OCI-LY1 (cell line): ENCODE data around the gene HDAC10.
A peak's percentile ranks its signal among the peaks of the same experiment; 100 is the strongest.

Source experiments
- H2AFZ ChIP-seq: fragments of 200-600 bp; sonication (generic), shearing (Covaris generic); 2 replicates; pipeline ENCODE4 v1.6.0; 2014; ENCODE audit warnings: antibody characterized with exemption, mild to moderate bottlenecking, low read length
- H3F3A ChIP-seq: fragments of 200-600 bp; sonication (generic), shearing (Covaris generic); 2 replicates; pipeline ENCODE4 v1.6.0; 2014; ENCODE audit warnings: mild to moderate bottlenecking, antibody characterized with exemption, low read length, moderate library complexity; ENCODE audit not compliant: insufficient read depth
- H3K27ac ChIP-seq: fragments of 200-600 bp; sonication (generic); 2 replicates; pipeline ENCODE4 v1.5.1; 2014; ENCODE audit warnings: low read length, mixed run types, mild to moderate bottlenecking, low read depth; ENCODE audit not compliant: poor library complexity, severe bottlenecking
- H3K27me3 ChIP-seq: fragments of 200-600 bp; sonication (generic); 2 replicates; pipeline ENCODE4 v1.6.0; 2014; ENCODE audit warnings: antibody characterized with exemption, mild to moderate bottlenecking, low read length, moderate library complexity; ENCODE audit not compliant: insufficient read depth
- H3K36me3 ChIP-seq: fragments of 200-600 bp; sonication (generic); 2 replicates; pipeline ENCODE4 v1.6.1; 2014; ENCODE audit warnings: mild to moderate bottlenecking, antibody characterized with exemption, low read length, moderate library complexity, mixed read lengths; ENCODE audit not compliant: insufficient read depth
- H3K4me1 ChIP-seq: fragments of 200-600 bp; sonication (generic); 2 replicates; pipeline ENCODE4 v1.5.1; 2014; ENCODE audit warnings: mild to moderate bottlenecking, low read length, moderate library complexity; ENCODE audit not compliant: insufficient read depth, severe bottlenecking
- H3K4me2 ChIP-seq: fragments of 200-600 bp; sonication (generic), shearing (Covaris generic); 2 replicates; pipeline ENCODE4 v1.6.1; 2014; ENCODE audit warnings: low read length
- H3K4me3 ChIP-seq: fragments of 200-600 bp; sonication (generic); 2 replicates; pipeline ENCODE4 v1.5.1; 2014; ENCODE audit warnings: low read length, low read depth, mild to moderate bottlenecking, mixed read lengths; ENCODE audit not compliant: poor library complexity, severe bottlenecking
- H3K79me2 ChIP-seq: fragments of 200-600 bp; shearing (Covaris generic); 2 replicates; pipeline ENCODE4 v1.6.1; 2016; ENCODE audit warnings: mixed run types, low read length, mixed read lengths; ENCODE audit not compliant: insufficient read depth
- H3K9ac ChIP-seq: fragments of 200-600 bp; sonication (generic), shearing (Covaris generic); 2 replicates; pipeline ENCODE4 v1.6.1; 2014; ENCODE audit warnings: mild to moderate bottlenecking, low read length, mixed read lengths
- H3K9me2 ChIP-seq: fragments of 200-600 bp; sonication (generic), shearing (Covaris generic); 2 replicates; pipeline ENCODE4 v1.6.1; 2014; ENCODE audit warnings: low read depth, mild to moderate bottlenecking, low read length, mixed read lengths
- H3K9me3 ChIP-seq: fragments of 200-600 bp; shearing (Covaris generic); 2 replicates; pipeline ENCODE4 v1.6.1; 2014; ENCODE audit warnings: low read length, mixed read lengths
- H4K20me1 ChIP-seq: fragments of 200-600 bp; sonication (generic), shearing (Covaris generic); 2 replicates; pipeline ENCODE4 v1.6.0; 2016; ENCODE audit warnings: mild to moderate bottlenecking, low read length; ENCODE audit not compliant: insufficient read depth
- EZH2 ChIP-seq: fragments of 200-600 bp; sonication (generic), shearing (Covaris generic); IDR thresholded peaks from 2 replicates; pipeline ENCODE4 v1.8.0; 2017; ENCODE audit warnings: borderline replicate concordance, mixed run types, mild to moderate bottlenecking, antibody characterized with exemption, low read length, moderate library complexity, mixed read lengths
- TF ChIP-seq, protein P1 (sequence below): fragments of 200-600 bp; sonication (generic), shearing (Covaris generic); IDR thresholded peaks from 2 replicates; pipeline ENCODE4 v1.5.1; 2017; ENCODE audit warnings: mild to moderate bottlenecking, antibody characterized with exemption, low read length, moderate library complexity, mixed read lengths

The HDAC10 gene

GRCh38 chr22:50252082-50253045, 1.3 kb upstream of the HDAC10 start:
- Histone ChIP-seq H3K4me1 (peaks cover 37% of the 10 kb centered on the region), H3K9me3 (no peaks in the 10 kb centered on the region), H3K9me2 (no peaks in the 10 kb centered on the region), H3K27me3 (no peaks in the 10 kb centered on the region), H3K4me3 (no peak overlapping the region), H2AFZ (no peak overlapping the region), H3K9ac (no peak overlapping the region; the same call in 1 of the 2 replicates), H4K20me1 (no peaks in the 10 kb centered on the region), H3K36me3 (peaks cover 42% of the 10 kb centered on the region), H3F3A (peaks cover 7% of the 10 kb centered on the region; the same call in 1 of the 2 replicates), H3K4me2 (no peak overlapping the region), H3K79me2 (no peaks in the 10 kb centered on the region), H3K27ac (peak overlapping the region; percentile 39)
- no peak for TF ChIP-seq EZH2
- TF ChIP-seq, protein P1, sequence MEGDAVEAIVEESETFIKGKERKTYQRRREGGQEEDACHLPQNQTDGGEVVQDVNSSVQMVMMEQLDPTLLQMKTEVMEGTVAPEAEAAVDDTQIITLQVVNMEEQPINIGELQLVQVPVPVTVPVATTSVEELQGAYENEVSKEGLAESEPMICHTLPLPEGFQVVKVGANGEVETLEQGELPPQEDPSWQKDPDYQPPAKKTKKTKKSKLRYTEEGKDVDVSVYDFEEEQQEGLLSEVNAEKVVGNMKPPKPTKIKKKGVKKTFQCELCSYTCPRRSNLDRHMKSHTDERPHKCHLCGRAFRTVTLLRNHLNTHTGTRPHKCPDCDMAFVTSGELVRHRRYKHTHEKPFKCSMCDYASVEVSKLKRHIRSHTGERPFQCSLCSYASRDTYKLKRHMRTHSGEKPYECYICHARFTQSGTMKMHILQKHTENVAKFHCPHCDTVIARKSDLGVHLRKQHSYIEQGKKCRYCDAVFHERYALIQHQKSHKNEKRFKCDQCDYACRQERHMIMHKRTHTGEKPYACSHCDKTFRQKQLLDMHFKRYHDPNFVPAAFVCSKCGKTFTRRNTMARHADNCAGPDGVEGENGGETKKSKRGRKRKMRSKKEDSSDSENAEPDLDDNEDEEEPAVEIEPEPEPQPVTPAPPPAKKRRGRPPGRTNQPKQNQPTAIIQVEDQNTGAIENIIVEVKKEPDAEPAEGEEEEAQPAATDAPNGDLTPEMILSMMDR: peak; percentile 68

DNA sequence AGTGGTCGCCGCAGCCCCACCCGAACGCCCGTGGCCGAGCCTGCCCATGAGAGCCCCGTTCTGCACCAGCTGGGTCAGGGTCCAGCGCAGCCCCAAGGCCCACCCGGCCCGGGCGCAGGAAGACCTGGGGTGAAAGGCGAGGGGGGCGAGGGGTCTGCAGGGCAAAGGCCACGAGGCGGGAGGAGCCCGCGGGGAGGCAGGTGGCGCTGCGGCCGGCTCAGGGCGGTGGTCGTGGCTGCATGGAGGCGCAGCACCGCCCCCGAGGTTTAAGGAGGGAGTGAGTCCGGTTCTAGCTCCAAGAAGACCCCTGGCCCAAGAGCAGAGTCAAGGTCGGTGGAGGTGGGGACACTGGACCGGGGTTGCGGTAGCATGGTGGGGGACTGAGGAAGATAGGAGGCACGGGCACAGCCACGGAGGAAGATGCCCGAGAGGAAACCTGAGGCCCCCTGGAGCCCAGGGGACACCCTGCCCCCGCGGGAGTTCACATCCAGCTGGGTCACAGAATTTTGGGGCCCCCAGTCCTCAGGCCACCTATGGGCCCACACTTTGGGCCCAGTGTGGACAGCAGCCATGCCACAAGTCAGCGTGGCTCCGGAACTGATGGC, 514 bp upstream of the HDAC10 start:
- TF ChIP-seq EZH2: no peak
- TF ChIP-seq, protein P1: no peak
- peak overlapping the region; percentile 35; the same call in 1 of the 2 replicates for H3K9ac ChIP-seq
- H3F3A ChIP-seq: peaks cover 7% of the 10 kb centered on the region; the same call in 1 of the 2 replicates
- peak overlapping the region; percentile 39 for H3K27ac ChIP-seq
- H3K36me3 ChIP-seq: peaks cover 39% of the 10 kb centered on the region
- H3K9me3 ChIP-seq: no peaks in the 10 kb centered on the region
- H3K4me3 ChIP-seq: peak overlapping the region; percentile 98
- no peaks in the 10 kb centered on the region for H4K20me1 ChIP-seq
- H3K79me2 ChIP-seq: no peaks in the 10 kb centered on the region
- H3K4me1 ChIP-seq: peaks cover 38% of the 10 kb centered on the region
- peak overlapping the region; percentile 98 for H3K4me2 ChIP-seq
- H3K9me2 ChIP-seq: no peaks in the 10 kb centered on the region
- H2AFZ ChIP-seq: no peak overlapping the region
- H3K27me3 ChIP-seq: no peaks in the 10 kb centered on the region

- H3K27ac ChIP-seq: no peak overlapping the region
- no peaks in the 10 kb centered on the region for H4K20me1 ChIP-seq
- H3K36me3 ChIP-seq: peaks cover 37% of the 10 kb centered on the region; the same call in 1 of the 2 replicates
- H3K9me3 ChIP-seq: no peaks in the 10 kb centered on the region
- H3K4me1 ChIP-seq: peaks cover 48% of the 10 kb centered on the region
- H3K9me2 ChIP-seq: no peaks in the 10 kb centered on the region
- no peaks in the 10 kb centered on the region for H3K27me3 ChIP-seq
- no peaks in the 10 kb centered on the region for H3K79me2 ChIP-seq
- H2AFZ ChIP-seq: no peak overlapping the region
- H3K4me2 ChIP-seq: peak overlapping the region; percentile 98
- H3K4me3 ChIP-seq: peak overlapping the region; percentile 98
- H3K9ac ChIP-seq: peak overlapping the region; percentile 97
- peaks cover 7% of the 10 kb centered on the region; the same call in 1 of the 2 replicates for H3F3A ChIP-seq
- no peak for TF ChIP-seq EZH2
- TF ChIP-seq, protein P1: no peak
These were observed 863 bp downstream of the HDAC10 start for GRCh38 chr22:50250249-50250554.
